ENCODE data around the gene TNFRSF19.

DNA sequence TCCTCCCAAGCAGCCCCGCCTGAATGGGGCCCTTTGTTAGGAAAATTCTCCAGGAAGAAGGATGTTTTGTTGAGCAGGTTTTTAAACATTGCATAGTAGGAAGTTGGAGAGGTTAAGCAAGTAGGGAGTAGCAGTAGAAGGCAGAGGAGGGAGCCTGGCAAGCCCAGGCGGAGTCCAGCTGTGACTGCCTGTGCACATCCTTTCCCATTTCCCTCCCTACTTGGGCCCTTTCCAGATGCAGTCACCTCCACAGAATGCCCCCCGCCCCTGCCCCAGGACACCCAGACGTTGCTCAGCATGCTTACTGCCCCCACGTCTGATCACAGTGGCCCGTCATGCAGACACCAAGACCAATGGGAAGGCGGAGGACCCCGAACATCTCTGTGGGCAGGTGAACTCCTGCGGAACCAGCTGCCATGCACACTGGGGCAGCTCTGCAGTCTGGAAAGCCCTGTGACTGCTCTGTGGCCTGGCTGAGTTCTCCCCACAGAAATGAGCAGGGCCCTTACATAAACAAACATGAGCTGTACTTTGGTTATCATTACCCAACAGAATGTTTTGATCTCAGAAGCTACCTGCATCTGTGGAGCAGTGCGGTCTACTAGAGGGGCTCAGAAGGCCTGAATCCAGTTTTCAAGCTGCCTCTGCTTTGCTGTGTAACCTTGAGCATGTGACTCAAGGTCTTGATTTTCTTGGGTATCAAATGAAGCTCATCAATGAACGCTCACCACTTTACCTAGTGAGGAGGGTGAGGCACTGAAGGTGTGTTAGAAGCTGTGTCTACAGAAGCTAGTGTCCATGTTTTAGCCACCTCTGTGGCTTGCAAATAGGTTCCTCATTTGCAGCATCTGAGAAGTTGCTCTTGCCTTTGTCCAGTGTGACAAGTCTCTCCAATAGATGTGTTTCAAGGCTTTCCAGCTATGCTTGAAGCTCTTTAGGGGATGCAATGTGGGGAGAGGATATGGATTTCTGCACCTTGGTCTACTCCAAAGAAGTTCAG, 84.2 kb downstream of the TNFRSF19 start:
- TF ChIP-seq TEAD4 (IDR thresholded peaks at IDR 0.05; ENCODE audit: low read depth, low read length): no peak
- TF ChIP-seq POLR2AphosphoS5 (IDR thresholded peaks at IDR 0.05; ENCODE audit: low read depth, low read length): no peak
- TF ChIP-seq, protein P1, sequence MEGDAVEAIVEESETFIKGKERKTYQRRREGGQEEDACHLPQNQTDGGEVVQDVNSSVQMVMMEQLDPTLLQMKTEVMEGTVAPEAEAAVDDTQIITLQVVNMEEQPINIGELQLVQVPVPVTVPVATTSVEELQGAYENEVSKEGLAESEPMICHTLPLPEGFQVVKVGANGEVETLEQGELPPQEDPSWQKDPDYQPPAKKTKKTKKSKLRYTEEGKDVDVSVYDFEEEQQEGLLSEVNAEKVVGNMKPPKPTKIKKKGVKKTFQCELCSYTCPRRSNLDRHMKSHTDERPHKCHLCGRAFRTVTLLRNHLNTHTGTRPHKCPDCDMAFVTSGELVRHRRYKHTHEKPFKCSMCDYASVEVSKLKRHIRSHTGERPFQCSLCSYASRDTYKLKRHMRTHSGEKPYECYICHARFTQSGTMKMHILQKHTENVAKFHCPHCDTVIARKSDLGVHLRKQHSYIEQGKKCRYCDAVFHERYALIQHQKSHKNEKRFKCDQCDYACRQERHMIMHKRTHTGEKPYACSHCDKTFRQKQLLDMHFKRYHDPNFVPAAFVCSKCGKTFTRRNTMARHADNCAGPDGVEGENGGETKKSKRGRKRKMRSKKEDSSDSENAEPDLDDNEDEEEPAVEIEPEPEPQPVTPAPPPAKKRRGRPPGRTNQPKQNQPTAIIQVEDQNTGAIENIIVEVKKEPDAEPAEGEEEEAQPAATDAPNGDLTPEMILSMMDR (IDR thresholded peaks at IDR 0.05; ENCODE audit: control extremely low read depth in 1 of 3, insufficient read depth in 1 of 3, low read depth in 1 of 3, low read length in 3 of 3): no peak
- no peak for TF ChIP-seq GABPA (IDR thresholded peaks at IDR 0.05; ENCODE audit: borderline replicate concordance, insufficient read depth, low read length)
- no peak for TF ChIP-seq SRF (IDR thresholded peaks at IDR 0.05; ENCODE audit: low read depth, low read length)
- TF ChIP-seq EP300 (IDR thresholded peaks at IDR 0.05; ENCODE audit: borderline replicate concordance in 1 of 2, low read depth in 2 of 2, low read length in 2 of 2): no peak
- TF ChIP-seq, protein P2, sequence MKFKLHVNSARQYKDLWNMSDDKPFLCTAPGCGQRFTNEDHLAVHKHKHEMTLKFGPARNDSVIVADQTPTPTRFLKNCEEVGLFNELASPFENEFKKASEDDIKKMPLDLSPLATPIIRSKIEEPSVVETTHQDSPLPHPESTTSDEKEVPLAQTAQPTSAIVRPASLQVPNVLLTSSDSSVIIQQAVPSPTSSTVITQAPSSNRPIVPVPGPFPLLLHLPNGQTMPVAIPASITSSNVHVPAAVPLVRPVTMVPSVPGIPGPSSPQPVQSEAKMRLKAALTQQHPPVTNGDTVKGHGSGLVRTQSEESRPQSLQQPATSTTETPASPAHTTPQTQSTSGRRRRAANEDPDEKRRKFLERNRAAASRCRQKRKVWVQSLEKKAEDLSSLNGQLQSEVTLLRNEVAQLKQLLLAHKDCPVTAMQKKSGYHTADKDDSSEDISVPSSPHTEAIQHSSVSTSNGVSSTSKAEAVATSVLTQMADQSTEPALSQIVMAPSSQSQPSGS (IDR thresholded peaks at IDR 0.05; ENCODE audit: low read length): no peak
- no peak for TF ChIP-seq ZNF274 (IDR thresholded peaks at IDR 0.05; ENCODE audit: borderline replicate concordance, extremely low read depth, low read length)
